VCaP (cell line): ENCODE measurements around the gene GGCX.

Source experiments
- H3K27ac ChIP-seq: fragments of 450-650 bp; 2 replicates; pipeline ENCODE4 v1.5.1; 2017
- TF ChIP-seq, protein P1 (sequence below): fragments of 450-650 bp; conservative IDR thresholded peaks from 2 replicates; pipeline ENCODE4 v1.5.1; 2017; ENCODE audit warnings: mild to moderate bottlenecking, moderate library complexity

GGCX gene

DNA sequence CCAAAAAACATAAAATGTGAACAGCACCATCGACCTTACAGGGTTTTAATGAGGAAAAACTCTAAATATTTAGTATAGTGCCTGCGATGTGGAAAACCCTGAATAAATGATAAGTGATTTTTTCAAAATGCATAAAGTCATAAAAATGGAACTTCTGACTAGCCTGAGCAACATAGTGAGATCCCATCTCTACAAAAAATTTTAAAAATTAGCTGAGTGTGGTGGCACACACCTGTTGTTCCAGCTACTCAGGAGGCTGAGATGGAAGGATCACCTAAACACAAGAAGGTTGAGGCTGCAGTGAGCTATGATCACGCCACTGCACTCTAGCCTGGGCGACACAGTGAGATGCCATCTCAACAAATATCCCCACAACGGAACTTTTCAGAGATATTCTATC is 4.2 kb downstream of the GGCX start:
- TF ChIP-seq, protein P1, sequence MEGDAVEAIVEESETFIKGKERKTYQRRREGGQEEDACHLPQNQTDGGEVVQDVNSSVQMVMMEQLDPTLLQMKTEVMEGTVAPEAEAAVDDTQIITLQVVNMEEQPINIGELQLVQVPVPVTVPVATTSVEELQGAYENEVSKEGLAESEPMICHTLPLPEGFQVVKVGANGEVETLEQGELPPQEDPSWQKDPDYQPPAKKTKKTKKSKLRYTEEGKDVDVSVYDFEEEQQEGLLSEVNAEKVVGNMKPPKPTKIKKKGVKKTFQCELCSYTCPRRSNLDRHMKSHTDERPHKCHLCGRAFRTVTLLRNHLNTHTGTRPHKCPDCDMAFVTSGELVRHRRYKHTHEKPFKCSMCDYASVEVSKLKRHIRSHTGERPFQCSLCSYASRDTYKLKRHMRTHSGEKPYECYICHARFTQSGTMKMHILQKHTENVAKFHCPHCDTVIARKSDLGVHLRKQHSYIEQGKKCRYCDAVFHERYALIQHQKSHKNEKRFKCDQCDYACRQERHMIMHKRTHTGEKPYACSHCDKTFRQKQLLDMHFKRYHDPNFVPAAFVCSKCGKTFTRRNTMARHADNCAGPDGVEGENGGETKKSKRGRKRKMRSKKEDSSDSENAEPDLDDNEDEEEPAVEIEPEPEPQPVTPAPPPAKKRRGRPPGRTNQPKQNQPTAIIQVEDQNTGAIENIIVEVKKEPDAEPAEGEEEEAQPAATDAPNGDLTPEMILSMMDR: no peak
- H3K27ac ChIP-seq: no peak overlapping the region

DNA sequence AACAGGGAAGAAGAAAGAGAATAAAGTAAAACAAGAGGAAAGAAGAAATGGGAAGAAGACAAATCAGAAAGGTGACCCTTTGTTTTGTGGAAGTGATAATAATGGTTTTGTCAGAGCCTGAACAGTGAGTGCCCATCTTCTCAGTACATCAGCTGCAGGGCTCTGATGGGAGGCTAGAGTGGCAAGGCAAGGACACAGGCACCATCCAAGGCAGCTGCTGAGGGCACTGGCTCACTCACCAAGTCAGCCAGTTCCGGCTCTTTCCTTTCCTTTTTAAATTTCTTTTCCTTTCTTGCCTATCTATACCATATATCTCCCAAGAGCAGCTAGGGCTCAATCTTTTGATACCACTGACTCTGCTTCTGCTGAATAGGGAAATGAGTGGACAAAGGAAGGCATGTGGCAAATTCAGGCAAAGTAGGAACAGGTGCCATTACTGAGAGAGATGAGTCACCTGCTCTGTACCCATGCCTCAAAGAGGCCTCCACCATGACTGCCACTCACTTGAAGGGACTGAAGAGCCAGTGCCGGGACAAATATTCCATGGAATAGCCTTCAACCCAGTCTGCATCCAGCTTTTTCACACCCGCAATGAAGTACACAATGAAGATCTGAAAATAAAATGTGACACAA is 6.2 kb downstream of the GGCX start:
- no peak overlapping the region for H3K27ac ChIP-seq
- TF ChIP-seq, protein P1: no peak

DNA sequence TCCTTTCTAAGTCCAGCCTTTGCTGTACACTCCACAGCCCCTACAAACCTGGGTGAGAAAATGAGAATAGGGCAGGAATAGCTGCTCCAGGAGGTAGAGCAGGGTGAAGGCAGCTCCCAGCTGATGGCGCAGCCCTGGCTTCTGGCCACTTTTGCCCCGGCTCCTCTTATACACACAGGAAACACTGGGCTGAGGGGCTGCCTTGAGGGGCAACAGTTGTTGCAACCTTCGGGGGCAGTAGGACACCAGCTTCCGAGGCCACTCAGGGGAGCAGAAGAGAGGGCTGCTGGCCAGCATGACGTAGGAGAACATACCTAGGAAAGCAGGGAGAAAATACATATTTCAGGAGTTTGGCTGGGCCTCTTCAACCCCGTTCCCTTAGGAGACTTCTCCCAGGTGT is 8.1 kb downstream of the GGCX start:
- no peak overlapping the region for H3K27ac ChIP-seq
- TF ChIP-seq, protein P1: no peak

DNA sequence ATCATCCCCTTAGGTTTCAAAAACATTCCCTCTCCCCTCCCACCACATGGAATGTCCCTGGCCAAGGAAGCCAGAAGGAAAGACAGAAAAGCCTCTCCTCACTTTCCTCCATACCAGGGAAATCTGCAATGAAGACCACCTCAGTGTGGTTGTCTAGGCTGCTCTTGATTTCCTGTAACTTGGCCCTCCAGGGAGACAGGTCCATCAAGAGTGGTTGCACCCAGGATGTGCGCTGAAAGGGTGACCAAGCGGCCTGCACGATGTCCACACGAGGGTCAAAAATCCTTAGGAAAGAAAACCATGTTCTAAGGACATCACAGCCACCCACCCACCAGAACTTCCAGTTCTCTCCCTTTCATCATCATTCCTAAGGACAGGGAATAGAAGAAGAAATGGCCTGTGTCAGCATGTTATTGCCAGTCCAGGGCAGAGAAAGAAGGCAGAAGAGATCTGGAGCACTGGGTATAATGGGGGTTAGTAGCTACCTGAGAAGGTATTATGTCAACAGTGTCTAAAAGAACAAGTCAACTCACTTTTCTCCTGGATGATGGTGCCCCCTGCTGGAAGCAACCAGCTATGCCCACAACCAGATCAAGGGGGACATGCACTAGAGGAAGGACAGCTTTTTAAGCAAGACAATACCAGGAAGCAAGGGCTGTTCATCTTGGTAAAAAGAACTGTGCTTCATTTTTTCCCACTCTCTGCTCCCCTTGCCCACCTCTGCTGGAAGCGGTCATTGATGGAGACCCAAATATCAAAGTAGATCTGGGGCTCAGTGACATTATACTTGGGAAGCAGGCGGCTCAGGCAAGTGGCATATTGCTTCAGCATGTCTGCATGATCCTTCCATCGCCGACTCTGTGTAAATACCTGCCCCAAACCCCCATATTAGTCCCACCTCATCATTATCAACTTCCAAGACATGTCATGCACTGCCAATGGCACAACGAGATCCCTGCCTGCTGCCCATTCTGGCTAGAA is 9.3 kb downstream of the GGCX start:
- H3K27ac ChIP-seq: peak overlapping the region; percentile 20; the same call in 1 of the 2 replicates
- TF ChIP-seq, protein P1: peak; percentile 87

DNA sequence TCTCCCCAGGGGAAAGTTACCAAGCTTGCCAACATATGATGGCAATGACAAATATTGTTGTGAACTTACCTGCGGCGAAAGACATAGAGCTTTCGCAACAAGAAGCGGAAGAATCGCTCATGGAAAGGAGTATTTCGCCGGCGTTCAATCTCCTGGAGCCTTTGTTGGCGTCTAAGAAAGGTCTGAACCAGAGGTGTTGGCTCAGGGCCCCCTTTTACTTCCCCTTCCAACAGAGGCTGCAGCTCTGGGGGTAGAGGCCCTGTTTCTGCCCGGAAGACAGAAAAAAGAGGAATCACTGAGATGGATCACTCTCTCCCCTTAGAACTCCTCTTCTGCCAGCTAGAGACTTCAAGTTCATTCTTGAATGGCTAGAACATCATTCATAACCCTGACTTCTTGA is 10.8 kb downstream of the GGCX start:
- TF ChIP-seq, protein P1: no peak
- peak overlapping the region; percentile 52 for H3K27ac ChIP-seq

DNA sequence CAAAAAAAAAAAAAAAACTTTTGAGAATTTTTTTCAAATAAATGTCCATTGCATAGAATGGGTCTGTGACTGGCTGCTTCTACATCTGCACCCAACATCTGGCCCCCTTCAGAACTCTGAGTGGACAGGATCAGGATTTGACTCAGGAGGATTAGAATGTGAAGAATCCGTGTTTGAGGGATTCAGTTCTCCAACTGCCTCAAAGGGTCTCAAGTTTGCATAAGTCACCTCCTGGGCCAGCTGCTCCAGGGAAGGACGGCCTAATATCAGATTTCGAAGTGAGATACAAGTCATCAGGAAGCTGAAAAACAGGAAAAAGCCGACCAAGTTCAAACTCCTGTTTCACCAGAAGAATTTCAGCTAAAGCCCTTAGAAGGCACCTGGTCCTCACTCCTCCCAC is 11.5 kb downstream of the GGCX start:
- H3K27ac ChIP-seq: peak overlapping the region; percentile 52
- TF ChIP-seq, protein P1: no peak

DNA sequence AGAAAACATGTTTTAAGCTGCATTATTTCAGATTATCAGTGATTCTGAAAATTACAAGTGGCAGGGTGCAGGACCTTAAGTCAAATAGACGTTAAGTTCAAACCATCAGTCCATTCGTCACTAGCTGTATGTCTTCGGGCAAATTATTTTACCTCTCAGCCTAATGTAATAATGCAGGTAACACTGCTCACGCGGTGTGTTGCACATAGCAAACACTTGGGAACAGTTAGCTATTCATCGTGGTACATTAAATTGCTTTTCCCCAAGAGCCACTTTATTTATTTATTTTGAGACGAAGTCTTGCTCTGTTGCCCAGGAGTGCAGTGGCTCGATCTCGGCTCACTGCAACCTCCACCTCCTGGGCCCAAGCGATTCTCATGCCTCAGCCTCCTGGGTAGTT is 12.2 kb downstream of the GGCX start:
- TF ChIP-seq, protein P1: no peak
- peak overlapping the region; percentile 52 for H3K27ac ChIP-seq
